GM18870 (cell line): ENCODE measurements around the gene CHST10.

ENCODE experiments used
- ATAC-seq: cut with Tn5 transposase; IDR thresholded peaks from one replicate; pipeline ENCODE4 v1.9.1; 2021; ENCODE audit warnings: moderate library complexity; ENCODE audit not compliant: unreplicated experiment

Gene CHST10

DNA sequence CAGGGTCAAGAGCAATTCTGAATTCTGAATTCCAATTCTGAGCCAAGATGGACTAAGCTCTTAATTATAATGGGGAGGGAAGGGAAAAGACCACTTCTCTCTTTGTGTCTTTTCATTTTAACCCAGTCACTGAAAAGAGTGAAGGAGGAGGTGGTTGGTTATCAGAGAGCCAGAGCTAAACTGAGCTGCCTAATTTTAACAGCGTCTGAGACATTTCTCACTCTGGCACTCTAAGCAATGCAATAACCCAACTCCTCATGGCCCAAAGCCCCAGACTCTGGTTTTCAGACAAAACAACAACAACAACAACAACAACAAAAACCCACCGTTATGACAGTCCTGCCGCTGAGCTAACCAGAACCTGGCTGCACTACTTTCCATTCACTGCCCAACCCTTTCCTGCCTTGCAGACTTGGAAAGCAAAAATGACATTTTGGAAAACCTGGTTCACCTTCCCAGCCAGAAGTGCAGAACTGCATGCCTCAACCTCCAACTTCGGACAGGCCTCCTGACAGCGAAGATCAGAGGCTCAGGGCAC is 1.0 kb downstream of the CHST10 start:
- peak; percentile 6 for ATAC-seq

- ATAC-seq = no peak
These were observed 3.9 kb downstream of the CHST10 start for GRCh38 chr2:100413571-100413970.

GRCh38 chr2:100412881-100413321 is 4.6 kb downstream of the CHST10 start:
- ATAC-seq = no peak

GRCh38 chr2:100412466-100412865 is 5.0 kb downstream of the CHST10 start:
- no peak for ATAC-seq

- no peak for ATAC-seq
These were observed 5.6 kb downstream of the CHST10 start for GRCh38 chr2:100411841-100412292.

DNA sequence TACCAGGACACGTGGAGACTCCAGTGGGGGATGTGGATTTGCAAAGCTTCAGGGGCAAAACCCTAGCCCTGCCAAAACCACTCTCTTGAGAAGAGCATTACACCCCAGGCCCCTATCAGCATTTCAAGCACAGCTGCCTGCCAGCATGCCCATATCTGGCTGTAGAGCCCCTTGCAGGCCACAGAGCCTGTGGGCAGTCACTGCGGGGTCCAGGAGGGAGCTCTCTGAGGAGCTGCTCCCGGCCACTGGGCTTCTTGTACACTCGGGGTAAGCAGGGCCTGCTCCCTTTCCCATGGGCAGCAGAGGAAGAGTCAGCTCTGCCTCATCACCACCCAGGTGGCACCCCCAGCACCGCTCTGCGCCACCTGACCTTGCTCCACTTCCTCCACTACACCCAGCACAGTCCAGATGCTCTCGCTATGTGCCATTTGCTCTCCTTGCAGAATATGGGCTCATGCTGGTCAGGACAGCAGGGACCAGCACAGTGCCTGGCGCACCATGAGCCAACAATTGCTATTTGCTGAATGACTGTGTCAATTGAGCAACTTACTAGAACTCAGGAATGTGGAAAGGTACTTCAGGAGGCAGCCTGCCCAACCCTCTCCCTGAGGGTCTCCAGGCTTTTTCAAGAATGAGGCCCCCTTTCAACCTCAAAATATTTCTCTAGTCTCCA is 7.4 kb downstream of the CHST10 start:
- ATAC-seq = no peak

GRCh38 chr2:100409461-100409860 is 8.0 kb downstream of the CHST10 start:
- ATAC-seq = no peak

DNA sequence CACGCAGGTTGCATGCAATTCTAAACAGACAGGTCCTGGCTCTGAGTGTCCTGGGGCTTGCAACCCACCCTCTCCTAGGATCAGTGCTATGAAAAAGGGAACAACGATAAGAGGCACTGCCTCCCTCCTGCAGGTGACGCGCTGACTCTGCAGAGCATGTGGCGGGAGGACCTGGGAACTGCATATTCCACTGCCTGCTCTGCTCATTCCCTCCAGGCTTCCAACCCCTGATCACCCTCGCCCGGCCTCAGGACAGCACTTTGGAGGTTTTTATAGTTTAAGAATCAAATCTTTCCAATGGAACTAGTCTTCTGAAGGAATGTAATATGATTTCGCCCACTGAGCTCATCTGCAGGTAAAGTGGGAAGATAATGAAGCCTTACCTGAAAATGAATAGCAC is 8.5 kb downstream of the CHST10 start:
- ATAC-seq = no peak

DNA sequence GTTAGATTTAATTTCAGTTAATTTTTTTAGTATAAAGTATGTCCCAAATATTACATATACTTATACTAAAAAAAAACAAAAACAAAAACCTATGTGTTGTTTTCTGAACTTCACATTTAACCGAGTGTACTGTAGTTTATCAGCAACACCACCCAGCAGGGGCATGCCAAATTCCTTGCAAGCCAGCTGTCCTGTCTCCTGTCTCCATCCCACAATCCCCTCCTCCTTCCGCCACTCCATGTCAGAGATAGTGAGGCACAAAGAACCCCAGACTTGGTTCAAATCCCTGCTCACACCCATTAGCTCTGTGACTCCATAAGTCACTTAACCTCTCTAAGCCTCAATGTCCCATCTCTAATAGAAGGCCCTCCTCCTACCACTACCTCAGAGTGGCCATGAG is 9.4 kb downstream of the CHST10 start:
- ATAC-seq = no peak

GRCh38 chr2:100407563-100407962 is 9.9 kb downstream of the CHST10 start:
- no peak for ATAC-seq

GRCh38 chr2:100407073-100407472 is 10.4 kb downstream of the CHST10 start:
- no peak for ATAC-seq

- ATAC-seq = no peak
These were observed 11.4 kb downstream of the CHST10 start for GRCh38 chr2:100406120-100406508.

- no peak for ATAC-seq
These were observed 11.9 kb downstream of the CHST10 start for GRCh38 chr2:100405403-100406119.

GRCh38 chr2:100404411-100404810 is 13.1 kb downstream of the CHST10 start:
- ATAC-seq = no peak

DNA sequence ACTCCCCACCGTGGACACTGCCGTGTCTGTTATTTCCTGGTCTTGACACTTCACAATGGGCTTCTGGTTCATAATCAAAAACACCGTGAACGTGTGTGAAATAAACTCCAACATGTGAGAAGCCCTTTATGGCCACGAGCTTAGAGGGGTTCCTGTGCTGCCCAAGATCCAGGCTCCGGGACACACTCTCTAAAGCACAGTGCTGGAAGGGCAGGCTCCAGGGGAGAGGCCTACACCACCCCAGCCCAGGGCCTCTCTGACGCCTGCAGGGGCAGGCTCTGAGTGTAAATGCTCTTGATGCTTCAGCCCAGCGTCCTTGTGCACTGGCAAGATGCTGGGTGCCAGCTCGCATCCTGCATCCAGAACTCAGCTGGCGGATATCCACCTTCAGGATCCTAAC is 13.7 kb downstream of the CHST10 start:
- no peak for ATAC-seq

- no peak for ATAC-seq
These were observed 16.2 kb downstream of the CHST10 start for GRCh38 chr2:100401268-100401667.

GRCh38 chr2:100399714-100400113 is 17.8 kb downstream of the CHST10 start:
- ATAC-seq = no peak

- ATAC-seq = no peak
These were observed 19.5 kb downstream of the CHST10 start for GRCh38 chr2:100397976-100398375.

DNA sequence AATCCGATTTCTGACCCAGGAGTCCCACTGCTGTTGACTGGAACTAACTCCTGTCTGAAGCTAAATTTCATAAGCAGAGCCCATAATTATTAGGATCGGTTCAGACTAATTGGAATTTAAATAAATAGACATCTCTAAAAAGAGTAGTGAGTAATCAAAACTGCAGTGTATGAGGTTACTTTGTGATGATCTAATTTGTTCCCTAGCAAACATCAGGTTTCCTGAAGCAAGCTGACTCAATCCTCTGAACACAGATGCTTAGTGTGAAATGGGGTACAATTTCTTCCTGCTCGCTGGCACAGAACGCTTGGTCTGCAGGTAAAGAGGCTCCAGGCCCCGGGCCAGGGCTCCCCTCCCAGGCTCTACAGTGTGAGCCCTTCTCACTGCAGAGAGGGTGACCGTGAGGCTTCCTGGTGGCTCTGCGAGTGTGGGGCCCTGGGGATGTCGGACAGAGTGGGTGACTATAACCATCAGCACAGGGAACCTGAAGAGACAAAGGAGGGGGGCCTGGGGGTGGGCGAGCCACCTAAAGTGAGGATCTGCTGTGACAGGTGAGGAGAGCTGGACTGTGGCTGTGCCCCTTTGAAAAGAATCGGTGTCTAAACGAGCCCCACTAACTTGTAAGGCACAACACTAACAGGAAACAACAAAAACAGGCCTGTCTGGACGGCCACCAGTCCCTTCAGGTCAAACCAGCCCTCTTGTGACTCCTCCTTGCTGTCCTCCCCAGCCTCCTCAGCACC is 20.2 kb downstream of the CHST10 start:
- ATAC-seq = no peak

DNA sequence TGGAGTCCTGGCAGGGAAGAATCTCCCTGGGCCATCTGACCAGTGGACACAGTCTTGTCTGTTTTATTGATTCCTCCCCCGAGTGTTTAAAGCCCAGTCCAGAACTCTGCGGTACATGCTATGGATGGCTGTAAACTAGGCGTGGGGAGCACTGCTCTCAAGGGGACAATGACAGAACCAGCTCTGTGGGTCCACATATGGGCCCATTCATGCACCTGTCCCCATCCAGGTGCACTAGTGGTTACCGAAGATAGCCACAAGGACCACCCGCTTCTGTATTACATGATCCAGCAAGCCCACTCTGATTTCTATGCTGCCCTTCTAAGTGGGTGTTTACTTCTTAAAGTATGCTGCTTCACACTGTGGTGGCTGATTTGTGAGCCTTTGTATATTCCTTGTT is 21.0 kb downstream of the CHST10 start:
- ATAC-seq = no peak

DNA sequence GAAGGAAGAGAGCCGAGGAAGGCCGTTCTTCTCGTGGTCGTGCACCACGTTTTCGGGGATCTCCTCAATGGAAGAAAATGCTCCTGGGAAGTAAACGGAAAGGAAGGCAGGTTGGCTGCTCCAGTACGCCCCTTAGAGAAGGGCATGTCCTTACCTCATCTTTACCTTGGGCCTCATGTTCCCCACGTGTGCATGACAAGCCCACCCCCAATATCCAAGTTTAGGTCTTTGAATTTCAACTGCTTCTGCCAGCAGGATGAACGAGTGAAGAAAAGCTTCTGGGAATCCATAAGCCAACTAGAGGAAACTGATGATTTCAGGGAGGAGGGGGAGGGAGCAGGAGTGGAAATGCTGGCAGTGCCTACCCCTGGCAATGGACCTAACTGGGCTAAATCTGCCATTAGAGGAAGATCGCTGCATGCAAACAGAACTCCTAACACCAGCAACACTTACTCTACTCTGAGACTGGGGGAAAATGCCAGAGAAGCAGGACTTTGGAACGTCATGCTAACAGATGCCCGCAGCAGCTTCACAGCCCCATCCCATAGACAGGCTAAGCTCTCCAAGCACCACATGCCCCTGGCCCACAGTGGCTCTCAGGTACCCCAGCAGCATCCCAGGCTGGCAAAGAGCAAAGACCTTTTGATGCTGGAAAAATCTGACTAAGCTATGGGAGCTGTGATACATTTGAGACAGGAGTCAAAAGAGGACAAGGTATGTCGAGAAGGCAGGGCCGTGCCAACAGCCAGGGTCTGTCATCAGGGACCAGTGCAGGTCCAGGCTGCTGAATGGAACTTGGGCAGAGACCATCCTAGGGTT is 21.7 kb downstream of the CHST10 start:
- ATAC-seq = no peak
